GM12891 (cell line): ENCODE measurements around the gene TMEM273.

ENCODE experiments used
- POLR2A ChIP-seq: IDR thresholded peaks from 2 replicates; pipeline ENCODE4 v1.6.1; 2011; ENCODE audit warnings: low read depth, low read length, control low read depth
- SPI1 ChIP-seq: IDR thresholded peaks from 2 replicates; pipeline ENCODE4 v1.6.1; 2011; ENCODE audit warnings: low read depth, low read length, control low read depth

- no peak for TF ChIP-seq SPI1
- no peak for TF ChIP-seq POLR2A
These were observed 80.9 kb downstream of the TMEM273 start for GRCh38 chr10:49107111-49107886.
